SK-N-SH treated with all-trans-retinoic acid at 6 μM for 48 hours (cell line): ENCODE results near the gene DNAJB2.

ENCODE experiments used
- ATAC-seq: fragments of 200-7000 bp; cut with Tn5 transposase; 3 replicates; pipeline ENCODE4 v1.9.1; 2020; ENCODE audit warnings: mild to moderate bottlenecking, moderate library complexity
- ARNTL ChIP-seq: fragments of 450-650 bp; formaldehyde crosslinking; IDR thresholded peaks from 2 replicates; pipeline ENCODE4 v1.5.0; 2020; ENCODE audit warnings: low read depth, mild to moderate bottlenecking, moderate library complexity, borderline replicate concordance
- BACH2 ChIP-seq: fragments of 250-450 bp; sonication (Bioruptor Pico); IDR thresholded peaks from 2 replicates; pipeline ENCODE4 v1.9.0; 2021; ENCODE audit warnings: mild to moderate bottlenecking, borderline replicate concordance
- CSDC2 ChIP-seq: fragments of 250-450 bp; sonication (Bioruptor Pico); IDR thresholded peaks from 2 replicates; pipeline ENCODE4 v1.5.0; 2020; ENCODE audit warnings: mild to moderate bottlenecking, moderate library complexity
- ESRRG ChIP-seq: fragments of 250-450 bp; sonication (Bioruptor Pico); IDR thresholded peaks from 2 replicates; pipeline ENCODE4 v1.6.1; 2021; ENCODE audit warnings: mild to moderate bottlenecking
- GLIS3 ChIP-seq: fragments of 250-450 bp; sonication (Bioruptor Pico); IDR thresholded peaks from 2 replicates; pipeline ENCODE4 v1.5.0; 2020; ENCODE audit warnings: mild to moderate bottlenecking, moderate library complexity
- ISL1 ChIP-seq: fragments of 250-450 bp; sonication (Bioruptor Pico); IDR thresholded peaks from 2 replicates; pipeline ENCODE4 v2.1.2; 2022; ENCODE audit warnings: mild to moderate bottlenecking, moderate library complexity
- OSR1 ChIP-seq: fragments of 250-450 bp; sonication (Bioruptor Pico); IDR thresholded peaks from 2 replicates; pipeline ENCODE4 v1.8.0; 2022; ENCODE audit warnings: moderate library complexity, mild to moderate bottlenecking, inconsistent platforms
- PPARA ChIP-seq: fragments of 250-450 bp; sonication (Bioruptor Pico); IDR thresholded peaks from 2 replicates; pipeline ENCODE4 v1.5.0; 2020; ENCODE audit warnings: mild to moderate bottlenecking, borderline replicate concordance
- RARB ChIP-seq: fragments of 250-450 bp; sonication (Bioruptor Pico); IDR thresholded peaks from 2 replicates; pipeline ENCODE4 v1.8.0; 2021; ENCODE audit warnings: mild to moderate bottlenecking, moderate library complexity
- SNAI2 ChIP-seq: fragments of 250-450 bp; sonication (Bioruptor Pico); IDR thresholded peaks from 2 replicates; pipeline ENCODE4 v1.5.0; 2020; ENCODE audit warnings: mild to moderate bottlenecking, moderate library complexity
- TCF4 ChIP-seq: fragments of 250-450 bp; sonication (Bioruptor Pico); IDR thresholded peaks from 2 replicates; pipeline ENCODE4 v1.8.0; 2021; ENCODE audit warnings: mild to moderate bottlenecking, moderate library complexity, borderline replicate concordance
- TOX ChIP-seq: fragments of 250-450 bp; sonication (Bioruptor Pico); IDR thresholded peaks from 2 replicates; pipeline ENCODE4 v1.8.0; 2021; ENCODE audit warnings: mild to moderate bottlenecking, moderate library complexity, borderline replicate concordance
- ZC3H10 ChIP-seq: fragments of 250-450 bp; sonication (Bioruptor Pico); IDR thresholded peaks from 2 replicates; pipeline ENCODE4 v1.5.1; 2021; ENCODE audit warnings: mild to moderate bottlenecking, moderate library complexity
- ZFP30 ChIP-seq: fragments of 450-650 bp; formaldehyde crosslinking; IDR thresholded peaks from 2 replicates; pipeline ENCODE4 v1.5.0; 2022; ENCODE audit warnings: mild to moderate bottlenecking, moderate library complexity
- ZNF565 ChIP-seq: fragments of 450-650 bp; formaldehyde crosslinking; conservative IDR thresholded peaks from 2 replicates; pipeline ENCODE4 v1.5.0; 2020; ENCODE audit warnings: low read depth, mild to moderate bottlenecking, moderate library complexity
- ZNF70 ChIP-seq: fragments of 450-650 bp; formaldehyde crosslinking; IDR thresholded peaks from 2 replicates; pipeline ENCODE4 v1.5.0; 2020; ENCODE audit warnings: mild to moderate bottlenecking, moderate library complexity
- ZNF8 ChIP-seq: fragments of 450-650 bp; formaldehyde crosslinking; IDR thresholded peaks from 2 replicates; pipeline ENCODE4 v1.5.0; 2020; ENCODE audit warnings: mild to moderate bottlenecking, moderate library complexity
- TF ChIP-seq, protein P1 (sequence below): fragments of 250-450 bp; sonication (Bioruptor Pico); IDR thresholded peaks from 2 replicates; pipeline ENCODE4 v1.8.0; 2020; ENCODE audit warnings: mild to moderate bottlenecking, moderate library complexity, borderline replicate concordance
- TF ChIP-seq, protein P2 (sequence below): fragments of 250-450 bp; sonication (Bioruptor Pico); IDR thresholded peaks from 2 replicates; pipeline ENCODE4 v1.5.1; 2020; ENCODE audit warnings: low read depth, mild to moderate bottlenecking, moderate library complexity
- TF ChIP-seq, protein P3 (sequence below): fragments of 250-450 bp; sonication (Bioruptor Pico); IDR thresholded peaks from 2 replicates; pipeline ENCODE4 v1.5.0; 2020; ENCODE audit warnings: mild to moderate bottlenecking, moderate library complexity
- TF ChIP-seq, protein P4 (sequence below): fragments of 250-450 bp; sonication (Bioruptor Pico); IDR thresholded peaks from 2 replicates; pipeline ENCODE4 v1.5.1; 2021; ENCODE audit warnings: mild to moderate bottlenecking, moderate library complexity

Gene DNAJB2

DNA sequence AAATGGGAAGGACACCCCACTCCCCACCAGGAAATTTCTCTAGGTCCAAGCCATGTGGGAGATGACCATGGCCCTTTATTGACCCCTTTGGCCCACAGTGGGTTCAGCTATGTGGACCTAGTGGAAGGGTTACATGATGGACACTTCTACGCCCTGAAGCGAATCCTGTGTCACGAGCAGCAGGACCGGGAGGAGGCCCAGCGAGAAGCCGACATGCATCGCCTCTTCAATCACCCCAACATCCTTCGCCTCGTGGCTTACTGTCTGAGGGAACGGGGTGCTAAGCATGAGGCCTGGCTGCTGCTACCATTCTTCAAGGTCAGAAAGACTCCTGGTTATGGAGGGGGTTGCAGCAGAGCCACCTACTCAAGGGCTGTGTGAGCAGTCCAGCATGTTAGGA lies 32.6 kb upstream of the DNAJB2 start:
- ATAC-seq = no peak
- TF ChIP-seq GLIS3 (CRISPR knock-in tag) (no peak), ZNF70 (CRISPR knock-in tag) (no peak), ESRRG (no peak), ZC3H10 (CRISPR knock-in tag) (no peak)
- TF ChIP-seq, protein P1, sequence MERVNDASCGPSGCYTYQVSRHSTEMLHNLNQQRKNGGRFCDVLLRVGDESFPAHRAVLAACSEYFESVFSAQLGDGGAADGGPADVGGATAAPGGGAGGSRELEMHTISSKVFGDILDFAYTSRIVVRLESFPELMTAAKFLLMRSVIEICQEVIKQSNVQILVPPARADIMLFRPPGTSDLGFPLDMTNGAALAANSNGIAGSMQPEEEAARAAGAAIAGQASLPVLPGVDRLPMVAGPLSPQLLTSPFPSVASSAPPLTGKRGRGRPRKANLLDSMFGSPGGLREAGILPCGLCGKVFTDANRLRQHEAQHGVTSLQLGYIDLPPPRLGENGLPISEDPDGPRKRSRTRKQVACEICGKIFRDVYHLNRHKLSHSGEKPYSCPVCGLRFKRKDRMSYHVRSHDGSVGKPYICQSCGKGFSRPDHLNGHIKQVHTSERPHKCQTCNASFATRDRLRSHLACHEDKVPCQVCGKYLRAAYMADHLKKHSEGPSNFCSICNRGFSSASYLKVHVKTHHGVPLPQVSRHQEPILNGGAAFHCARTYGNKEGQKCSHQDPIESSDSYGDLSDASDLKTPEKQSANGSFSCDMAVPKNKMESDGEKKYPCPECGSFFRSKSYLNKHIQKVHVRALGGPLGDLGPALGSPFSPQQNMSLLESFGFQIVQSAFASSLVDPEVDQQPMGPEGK = no peak

DNA sequence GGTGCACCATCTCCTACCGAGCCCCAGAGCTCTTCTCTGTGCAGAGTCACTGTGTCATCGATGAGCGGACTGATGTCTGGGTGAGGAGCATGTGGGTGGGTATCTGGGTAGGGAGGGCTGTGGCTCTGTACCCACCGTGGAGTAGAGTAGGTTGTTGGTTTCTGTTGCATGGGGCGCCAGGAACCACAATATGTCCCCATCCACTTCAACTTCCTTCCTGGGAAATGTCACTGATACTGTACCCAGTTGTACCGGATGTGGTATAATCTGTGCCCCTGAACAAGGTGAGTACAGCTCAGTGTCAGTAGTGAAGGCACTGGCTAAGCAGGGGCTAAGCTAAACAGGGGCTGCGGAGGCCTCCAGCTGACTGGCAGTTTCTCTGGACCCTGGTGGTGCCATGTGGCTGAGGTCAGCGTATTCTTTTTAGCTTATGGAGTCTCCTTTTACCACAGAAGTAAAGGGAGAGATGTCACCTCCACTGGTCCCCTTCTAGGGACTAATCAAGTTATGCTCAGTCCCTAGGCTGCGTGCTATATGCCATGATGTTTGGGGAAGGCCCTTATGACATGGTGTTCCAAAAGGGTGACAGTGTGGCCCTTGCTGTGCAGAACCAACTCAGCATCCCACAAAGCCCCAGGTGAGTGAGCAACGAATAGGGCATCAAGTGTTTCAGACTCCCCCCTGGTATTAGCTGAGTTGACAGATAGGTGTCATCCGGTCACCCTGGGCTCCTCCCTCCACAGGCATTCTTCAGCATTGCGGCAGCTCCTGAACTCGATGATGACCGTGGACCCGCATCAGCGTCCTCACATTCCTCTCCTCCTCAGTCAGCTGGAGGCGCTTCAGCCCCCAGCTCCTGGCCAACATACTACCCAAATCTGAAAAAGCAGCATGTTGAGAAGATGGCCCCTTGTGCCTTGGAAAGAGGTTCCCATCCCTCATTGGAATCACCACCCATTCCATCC lies 31.2 kb upstream of the DNAJB2 start:
- no peak for ATAC-seq
- TF ChIP-seq, protein P2, sequence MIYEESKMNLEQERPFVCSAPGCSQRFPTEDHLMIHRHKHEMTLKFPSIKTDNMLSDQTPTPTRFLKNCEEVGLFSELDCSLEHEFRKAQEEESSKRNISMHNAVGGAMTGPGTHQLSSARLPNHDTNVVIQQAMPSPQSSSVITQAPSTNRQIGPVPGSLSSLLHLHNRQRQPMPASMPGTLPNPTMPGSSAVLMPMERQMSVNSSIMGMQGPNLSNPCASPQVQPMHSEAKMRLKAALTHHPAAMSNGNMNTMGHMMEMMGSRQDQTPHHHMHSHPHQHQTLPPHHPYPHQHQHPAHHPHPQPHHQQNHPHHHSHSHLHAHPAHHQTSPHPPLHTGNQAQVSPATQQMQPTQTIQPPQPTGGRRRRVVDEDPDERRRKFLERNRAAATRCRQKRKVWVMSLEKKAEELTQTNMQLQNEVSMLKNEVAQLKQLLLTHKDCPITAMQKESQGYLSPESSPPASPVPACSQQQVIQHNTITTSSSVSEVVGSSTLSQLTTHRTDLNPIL (CRISPR knock-in tag) = no peak
- TF ChIP-seq ISL1 = no peak
- no peak for TF ChIP-seq ARNTL (CRISPR knock-in tag)
- no peak for TF ChIP-seq TCF4 (CRISPR knock-in tag)
- no peak for TF ChIP-seq ZNF8 (CRISPR knock-in tag)
- TF ChIP-seq ZFP30 (CRISPR knock-in tag) = no peak
- TF ChIP-seq CSDC2 (CRISPR knock-in tag) = no peak
- TF ChIP-seq ZNF70 (CRISPR knock-in tag) = no peak
- TF ChIP-seq PPARA = no peak

DNA sequence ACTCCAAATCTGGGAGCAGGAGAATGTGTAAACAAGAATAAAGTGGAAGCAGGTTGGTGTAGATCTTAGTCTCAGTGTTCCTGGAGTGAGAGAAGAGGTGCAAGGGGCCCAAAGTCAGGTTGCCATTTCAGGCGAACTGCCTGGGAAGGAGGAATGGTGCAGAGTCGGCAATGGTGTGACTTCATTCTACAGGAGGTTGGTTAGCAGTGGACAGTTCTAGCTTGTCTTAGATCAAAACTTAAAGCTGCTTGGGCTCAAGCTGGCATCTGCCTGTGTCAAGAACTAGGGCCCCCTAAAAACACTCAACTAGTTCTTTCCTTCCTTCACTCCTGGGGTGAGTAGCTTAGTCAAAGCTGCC lies 30.3 kb upstream of the DNAJB2 start:
- ATAC-seq = no peak
- TF ChIP-seq ZFP30 (CRISPR knock-in tag) (no peak), CSDC2 (CRISPR knock-in tag) (no peak), ESRRG (no peak)

DNA sequence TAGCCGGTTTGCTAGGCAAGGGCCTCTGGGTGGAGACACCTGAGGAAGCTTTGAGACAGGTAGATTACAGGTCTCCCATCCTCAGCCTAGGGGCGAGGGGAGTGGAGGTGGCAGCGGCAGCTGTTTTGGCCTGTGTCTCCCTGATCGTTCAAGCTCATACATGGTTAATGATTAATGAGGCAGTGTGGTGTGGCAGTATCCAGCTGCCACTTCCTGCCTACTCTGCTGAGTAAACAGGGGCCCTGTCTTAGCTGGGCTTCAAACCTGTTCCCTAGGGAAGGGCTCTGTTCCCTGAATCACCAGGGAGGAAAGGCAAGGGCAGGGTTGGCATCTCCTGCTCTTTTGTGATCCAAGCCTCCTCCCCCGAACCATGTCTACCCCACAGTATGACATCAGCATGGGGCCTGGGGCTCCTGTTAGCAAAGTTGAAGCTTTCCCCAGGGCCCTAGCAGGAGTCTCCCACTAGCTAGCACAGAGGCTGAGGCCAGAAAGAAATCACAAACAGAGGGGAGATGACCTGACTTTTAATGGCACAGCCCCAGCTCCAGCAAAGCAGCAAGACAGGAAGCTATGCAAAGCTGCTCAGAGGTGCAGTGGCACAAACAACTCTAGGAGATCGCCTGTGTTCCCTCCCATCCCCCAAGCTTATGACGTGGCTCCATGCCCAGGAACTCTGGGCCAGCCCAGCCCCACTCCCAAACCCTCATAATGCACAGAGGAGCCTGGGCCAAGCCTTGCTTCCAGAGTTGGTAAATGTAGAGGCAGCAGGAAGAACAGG lies 29.8 kb upstream of the DNAJB2 start:
- TF ChIP-seq ISL1 (no peak), TCF4 (CRISPR knock-in tag) (no peak)
- peak; percentile 21 for ATAC-seq

DNA sequence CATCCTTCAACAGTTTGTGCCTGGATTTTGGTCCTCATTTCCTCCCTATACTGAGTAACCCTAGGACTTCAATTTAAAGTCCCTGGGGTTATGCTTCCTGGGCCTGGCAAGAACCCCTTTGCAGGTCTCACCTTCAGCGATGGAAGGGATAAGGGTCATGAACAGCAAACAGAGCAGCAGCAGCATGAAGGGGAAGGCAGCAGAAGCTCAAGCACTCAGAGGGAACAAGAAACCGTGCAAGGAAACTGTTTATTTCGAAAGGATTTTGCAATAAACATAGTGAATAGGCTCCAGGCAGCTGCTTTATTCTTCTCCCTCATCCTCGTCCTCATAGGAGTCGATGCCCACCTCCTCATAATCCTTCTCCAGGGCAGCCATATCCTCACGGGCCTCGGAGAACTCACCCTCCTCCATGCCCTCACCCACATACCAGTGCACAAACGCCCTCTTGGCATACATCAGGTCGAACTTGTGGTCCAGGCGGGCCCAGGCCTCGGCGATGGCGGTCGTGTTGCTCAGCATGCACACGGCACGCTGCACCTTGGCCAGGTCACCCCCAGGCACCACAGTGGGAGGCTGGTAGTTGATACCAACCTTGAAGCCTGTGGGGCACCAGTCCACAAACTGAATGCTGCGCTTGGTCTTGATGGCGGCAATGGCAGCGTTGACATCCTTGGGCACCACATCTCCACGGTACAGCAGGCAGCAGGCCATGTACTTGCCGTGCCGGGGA lies 29.0 kb upstream of the DNAJB2 start:
- no peak for TF ChIP-seq ZNF565 (CRISPR knock-in tag)
- ATAC-seq = no peak

DNA sequence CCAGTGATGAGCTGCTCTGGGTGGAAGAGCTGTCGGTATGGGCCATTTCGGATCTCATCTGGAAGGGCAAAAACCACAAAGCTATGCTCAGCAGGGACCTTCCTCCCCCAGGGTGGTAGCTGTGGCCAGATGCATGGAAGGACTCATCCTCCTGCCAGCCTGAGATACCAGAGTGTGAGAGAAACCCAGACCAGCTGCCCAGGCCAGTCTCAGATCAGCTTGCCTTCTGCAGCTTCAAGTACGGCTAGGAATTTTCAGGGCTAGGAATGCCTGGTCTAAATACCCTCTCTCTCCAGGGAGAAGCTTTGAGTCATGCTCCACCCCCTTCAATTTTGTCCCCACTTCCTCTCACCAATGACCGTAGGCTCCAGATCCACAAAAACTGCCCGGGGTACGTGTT lies 27.5 kb upstream of the DNAJB2 start:
- ATAC-seq = no peak
- TF ChIP-seq, protein P3, sequence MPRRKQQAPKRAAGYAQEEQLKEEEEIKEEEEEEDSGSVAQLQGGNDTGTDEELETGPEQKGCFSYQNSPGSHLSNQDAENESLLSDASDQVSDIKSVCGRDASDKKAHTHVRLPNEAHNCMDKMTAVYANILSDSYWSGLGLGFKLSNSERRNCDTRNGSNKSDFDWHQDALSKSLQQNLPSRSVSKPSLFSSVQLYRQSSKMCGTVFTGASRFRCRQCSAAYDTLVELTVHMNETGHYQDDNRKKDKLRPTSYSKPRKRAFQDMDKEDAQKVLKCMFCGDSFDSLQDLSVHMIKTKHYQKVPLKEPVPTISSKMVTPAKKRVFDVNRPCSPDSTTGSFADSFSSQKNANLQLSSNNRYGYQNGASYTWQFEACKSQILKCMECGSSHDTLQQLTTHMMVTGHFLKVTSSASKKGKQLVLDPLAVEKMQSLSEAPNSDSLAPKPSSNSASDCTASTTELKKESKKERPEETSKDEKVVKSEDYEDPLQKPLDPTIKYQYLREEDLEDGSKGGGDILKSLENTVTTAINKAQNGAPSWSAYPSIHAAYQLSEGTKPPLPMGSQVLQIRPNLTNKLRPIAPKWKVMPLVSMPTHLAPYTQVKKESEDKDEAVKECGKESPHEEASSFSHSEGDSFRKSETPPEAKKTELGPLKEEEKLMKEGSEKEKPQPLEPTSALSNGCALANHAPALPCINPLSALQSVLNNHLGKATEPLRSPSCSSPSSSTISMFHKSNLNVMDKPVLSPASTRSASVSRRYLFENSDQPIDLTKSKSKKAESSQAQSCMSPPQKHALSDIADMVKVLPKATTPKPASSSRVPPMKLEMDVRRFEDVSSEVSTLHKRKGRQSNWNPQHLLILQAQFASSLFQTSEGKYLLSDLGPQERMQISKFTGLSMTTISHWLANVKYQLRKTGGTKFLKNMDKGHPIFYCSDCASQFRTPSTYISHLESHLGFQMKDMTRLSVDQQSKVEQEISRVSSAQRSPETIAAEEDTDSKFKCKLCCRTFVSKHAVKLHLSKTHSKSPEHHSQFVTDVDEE (CRISPR knock-in tag) = no peak
- TF ChIP-seq GLIS3 (CRISPR knock-in tag) = no peak
- no peak for TF ChIP-seq ZNF8 (CRISPR knock-in tag)
- TF ChIP-seq ZNF70 (CRISPR knock-in tag) = no peak
- TF ChIP-seq BACH2 (CRISPR knock-in tag) = no peak
- TF ChIP-seq ZNF565 (CRISPR knock-in tag) = no peak
- TF ChIP-seq TCF4 (CRISPR knock-in tag) = no peak
- TF ChIP-seq SNAI2 (CRISPR knock-in tag) = no peak
- TF ChIP-seq ZFP30 (CRISPR knock-in tag) = no peak
- no peak for TF ChIP-seq RARB (CRISPR knock-in tag)
- TF ChIP-seq ISL1 = no peak
- no peak for TF ChIP-seq OSR1 (CRISPR knock-in tag)
- TF ChIP-seq PPARA = no peak
- no peak for TF ChIP-seq ZC3H10 (CRISPR knock-in tag)
- no peak for TF ChIP-seq ARNTL (CRISPR knock-in tag)
- TF ChIP-seq, protein P2 (CRISPR knock-in tag) = no peak
- TF ChIP-seq CSDC2 (CRISPR knock-in tag) = no peak
- TF ChIP-seq, protein P4, sequence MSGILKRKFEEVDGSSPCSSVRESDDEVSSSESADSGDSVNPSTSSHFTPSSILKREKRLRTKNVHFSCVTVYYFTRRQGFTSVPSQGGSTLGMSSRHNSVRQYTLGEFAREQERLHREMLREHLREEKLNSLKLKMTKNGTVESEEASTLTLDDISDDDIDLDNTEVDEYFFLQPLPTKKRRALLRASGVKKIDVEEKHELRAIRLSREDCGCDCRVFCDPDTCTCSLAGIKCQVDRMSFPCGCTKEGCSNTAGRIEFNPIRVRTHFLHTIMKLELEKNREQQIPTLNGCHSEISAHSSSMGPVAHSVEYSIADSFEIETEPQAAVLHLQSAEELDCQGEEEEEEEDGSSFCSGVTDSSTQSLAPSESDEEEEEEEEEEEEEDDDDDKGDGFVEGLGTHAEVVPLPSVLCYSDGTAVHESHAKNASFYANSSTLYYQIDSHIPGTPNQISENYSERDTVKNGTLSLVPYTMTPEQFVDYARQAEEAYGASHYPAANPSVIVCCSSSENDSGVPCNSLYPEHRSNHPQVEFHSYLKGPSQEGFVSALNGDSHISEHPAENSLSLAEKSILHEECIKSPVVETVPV = no peak
- no peak for TF ChIP-seq TOX (CRISPR knock-in tag)
- TF ChIP-seq, all 23 proteins: peak for 0
